Measurements from ENCODE around the gene STYXL1.

- no peak for TF ChIP-seq POLR2A (IDR thresholded peaks at IDR 0.05)
- TF ChIP-seq CTCF (IDR thresholded peaks at IDR 0.05): no peak
Observed at GRCh38 chr7:76044375-76044865, 3.4 kb downstream of the STYXL1 start.

All from right lobe of liver (tissue), 4 donors.